ENCODE results near the gene ABTB2.

DNA sequence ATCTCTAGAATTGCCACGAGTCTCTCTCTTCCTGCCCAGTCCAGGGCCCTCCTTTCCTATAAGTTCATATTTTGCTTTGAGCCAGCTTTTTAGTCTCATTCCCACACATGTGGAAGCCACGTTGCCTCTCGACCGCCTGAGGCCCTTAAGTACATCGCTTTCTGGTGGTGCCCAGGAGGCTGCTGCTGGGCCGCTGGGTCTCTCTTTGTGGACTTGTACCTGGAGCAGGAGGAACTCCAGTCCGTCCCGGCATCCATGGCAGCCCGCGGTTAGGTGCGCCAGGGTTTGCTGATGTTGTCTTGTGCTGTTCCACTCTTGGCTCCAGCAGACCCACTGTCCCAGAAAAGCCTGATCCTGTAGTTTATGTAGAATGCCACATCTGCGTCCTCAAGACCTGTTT lies 211.4 kb downstream of the ABTB2 start:
- TF ChIP-seq ZNF274 (IDR thresholded peaks at IDR 0.05; ENCODE audit: insufficient read depth, insufficient read length) (no peak), EZH2 (IDR thresholded peaks at IDR 0.05; ENCODE audit: borderline replicate concordance, control insufficient read depth, low read depth, low read length) (no peak), CREM (IDR thresholded peaks at IDR 0.05; ENCODE audit: low read depth) (no peak), TARDBP (IDR thresholded peaks at IDR 0.05; ENCODE audit: borderline replicate concordance) (no peak), TCF7 (IDR thresholded peaks at IDR 0.05; ENCODE audit: borderline replicate concordance) (no peak), POLR2AphosphoS2 (IDR thresholded peaks at IDR 0.05; ENCODE audit: low read depth, low read length) (no peak), SUPT20H (IDR thresholded peaks at IDR 0.05; ENCODE audit: borderline replicate concordance, control insufficient read depth, low read depth, low read length) (no peak), BHLHE40 (IDR thresholded peaks at IDR 0.05; ENCODE audit: borderline replicate concordance in 1 of 2, low read depth in 2 of 2, low read length in 1 of 2) (no peak)
- TF ChIP-seq, protein P1, sequence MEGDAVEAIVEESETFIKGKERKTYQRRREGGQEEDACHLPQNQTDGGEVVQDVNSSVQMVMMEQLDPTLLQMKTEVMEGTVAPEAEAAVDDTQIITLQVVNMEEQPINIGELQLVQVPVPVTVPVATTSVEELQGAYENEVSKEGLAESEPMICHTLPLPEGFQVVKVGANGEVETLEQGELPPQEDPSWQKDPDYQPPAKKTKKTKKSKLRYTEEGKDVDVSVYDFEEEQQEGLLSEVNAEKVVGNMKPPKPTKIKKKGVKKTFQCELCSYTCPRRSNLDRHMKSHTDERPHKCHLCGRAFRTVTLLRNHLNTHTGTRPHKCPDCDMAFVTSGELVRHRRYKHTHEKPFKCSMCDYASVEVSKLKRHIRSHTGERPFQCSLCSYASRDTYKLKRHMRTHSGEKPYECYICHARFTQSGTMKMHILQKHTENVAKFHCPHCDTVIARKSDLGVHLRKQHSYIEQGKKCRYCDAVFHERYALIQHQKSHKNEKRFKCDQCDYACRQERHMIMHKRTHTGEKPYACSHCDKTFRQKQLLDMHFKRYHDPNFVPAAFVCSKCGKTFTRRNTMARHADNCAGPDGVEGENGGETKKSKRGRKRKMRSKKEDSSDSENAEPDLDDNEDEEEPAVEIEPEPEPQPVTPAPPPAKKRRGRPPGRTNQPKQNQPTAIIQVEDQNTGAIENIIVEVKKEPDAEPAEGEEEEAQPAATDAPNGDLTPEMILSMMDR (IDR thresholded peaks at IDR 0.05 in 2 of 3, conservative IDR thresholded peaks at IDR 0.05 in 1 of 3; ENCODE audit: control insufficient read depth in 2 of 3, extremely low read depth in 1 of 3, insufficient read depth in 1 of 3, low read depth in 3 of 3, low read length in 3 of 3): no peak
- TF ChIP-seq, protein P2, sequence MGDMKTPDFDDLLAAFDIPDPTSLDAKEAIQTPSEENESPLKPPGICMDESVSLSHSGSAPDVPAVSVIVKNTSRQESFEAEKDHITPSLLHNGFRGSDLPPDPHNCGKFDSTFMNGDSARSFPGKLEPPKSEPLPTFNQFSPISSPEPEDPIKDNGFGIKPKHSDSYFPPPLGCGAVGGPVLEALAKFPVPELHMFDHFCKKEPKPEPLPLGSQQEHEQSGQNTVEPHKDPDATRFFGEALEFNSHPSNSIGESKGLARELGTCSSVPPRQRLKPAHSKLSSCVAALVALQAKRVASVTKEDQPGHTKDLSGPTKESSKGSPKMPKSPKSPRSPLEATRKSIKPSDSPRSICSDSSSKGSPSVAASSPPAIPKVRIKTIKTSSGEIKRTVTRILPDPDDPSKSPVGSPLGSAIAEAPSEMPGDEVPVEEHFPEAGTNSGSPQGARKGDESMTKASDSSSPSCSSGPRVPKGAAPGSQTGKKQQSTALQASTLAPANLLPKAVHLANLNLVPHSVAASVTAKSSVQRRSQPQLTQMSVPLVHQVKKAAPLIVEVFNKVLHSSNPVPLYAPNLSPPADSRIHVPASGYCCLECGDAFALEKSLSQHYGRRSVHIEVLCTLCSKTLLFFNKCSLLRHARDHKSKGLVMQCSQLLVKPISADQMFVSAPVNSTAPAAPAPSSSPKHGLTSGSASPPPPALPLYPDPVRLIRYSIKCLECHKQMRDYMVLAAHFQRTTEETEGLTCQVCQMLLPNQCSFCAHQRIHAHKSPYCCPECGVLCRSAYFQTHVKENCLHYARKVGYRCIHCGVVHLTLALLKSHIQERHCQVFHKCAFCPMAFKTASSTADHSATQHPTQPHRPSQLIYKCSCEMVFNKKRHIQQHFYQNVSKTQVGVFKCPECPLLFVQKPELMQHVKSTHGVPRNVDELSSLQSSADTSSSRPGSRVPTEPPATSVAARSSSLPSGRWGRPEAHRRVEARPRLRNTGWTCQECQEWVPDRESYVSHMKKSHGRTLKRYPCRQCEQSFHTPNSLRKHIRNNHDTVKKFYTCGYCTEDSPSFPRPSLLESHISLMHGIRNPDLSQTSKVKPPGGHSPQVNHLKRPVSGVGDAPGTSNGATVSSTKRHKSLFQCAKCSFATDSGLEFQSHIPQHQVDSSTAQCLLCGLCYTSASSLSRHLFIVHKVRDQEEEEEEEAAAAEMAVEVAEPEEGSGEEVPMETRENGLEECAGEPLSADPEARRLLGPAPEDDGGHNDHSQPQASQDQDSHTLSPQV (IDR thresholded peaks at IDR 0.05): no peak
